Karpas-422 (cell line): ENCODE data around the gene SCFD2. TPM values are rescaled to one million over a fixed set of nuclear protein-coding genes. Genes with fewer than 3 reads are reported as not detected.
"Not testable (repeated sequence)": the region's sequence is repeated elsewhere in the genome, so short reads cannot be mapped to it uniquely, and the experiment has no call there.

ENCODE experiments used
- DNase-seq: peaks from one replicate; pipeline ENCODE4 v3.0.0-alpha.2; 2015
- H2AFZ ChIP-seq: fragments of 200-600 bp; sonication (generic); 2 replicates; pipeline ENCODE4 v1.6.1; 2014; ENCODE audit warnings: antibody characterized with exemption, low read length, mixed read lengths
- H3K27ac ChIP-seq: fragments of 200-600 bp; sonication (generic); 2 replicates; pipeline ENCODE4 v1.5.1; 2014; ENCODE audit warnings: mild to moderate bottlenecking, low read length, moderate library complexity
- H3K27me3 ChIP-seq: fragments of 200-600 bp; sonication (generic); 2 replicates; pipeline ENCODE4 v1.6.1; 2014; ENCODE audit warnings: low read length, mixed read lengths
- H3K36me3 ChIP-seq: fragments of 200-600 bp; sonication (generic); 2 replicates; pipeline ENCODE4 v1.6.1; 2014; ENCODE audit warnings: low read length, mixed read lengths; ENCODE audit not compliant: insufficient read depth
- H3K4me1 ChIP-seq: fragments of 200-600 bp; sonication (generic); 2 replicates; pipeline ENCODE4 v1.6.1; 2014; ENCODE audit warnings: mild to moderate bottlenecking, low read length, mixed read lengths
- H3K4me2 ChIP-seq: fragments of 200-600 bp; sonication (generic); 2 replicates; pipeline ENCODE4 v1.6.1; 2014; ENCODE audit warnings: low read length, low read depth, mild to moderate bottlenecking; ENCODE audit not compliant: poor library complexity, severe bottlenecking
- H3K4me3 ChIP-seq: fragments of 200-600 bp; sonication (generic); 2 replicates; pipeline ENCODE4 v1.5.1; 2014; ENCODE audit warnings: mild to moderate bottlenecking, antibody characterized with exemption, low read length, mixed read lengths
- H3K79me2 ChIP-seq: fragments of 200-600 bp; sonication (generic); 2 replicates; pipeline ENCODE4 v1.6.1; 2014; ENCODE audit warnings: mild to moderate bottlenecking, low read length, mixed read lengths
- H3K9ac ChIP-seq: fragments of 200-600 bp; sonication (generic); 2 replicates; pipeline ENCODE4 v1.6.0; 2014; ENCODE audit warnings: low read length
- H3K9me2 ChIP-seq: fragments of 200-600 bp; sonication (generic), shearing (Covaris generic); replicated peaks from 2 replicates; pipeline ENCODE4 v1.6.0; 2014; ENCODE audit warnings: mild to moderate bottlenecking, low read length, moderate library complexity; ENCODE audit not compliant: insufficient read depth
- H3K9me3 ChIP-seq: fragments of 300-700, 200-600 bp; sonication (generic); 2 replicates; pipeline ENCODE4 v1.6.1; 2014; ENCODE audit warnings: low read length, mixed read lengths
- H4K20me1 ChIP-seq: fragments of 200-600 bp; sonication (generic); 2 replicates; pipeline ENCODE4 v1.6.1; 2014; ENCODE audit warnings: mild to moderate bottlenecking, antibody characterized with exemption, low read length, low read depth; ENCODE audit not compliant: insufficient read depth
- total RNA-seq: library from RNA; depleted of rRNA; stranded (reverse); fragments of >200 nt; shearing (Covaris generic); gene quantifications from 2 replicates; pipeline ENCODE4 v1.2.3, GENCODE V29; 2014; ENCODE audit warnings: low replicate concordance

The SCFD2 gene
- total RNA-seq, 1 experiment from 2014 or later, result 28.5 TPM

GRCh38 chr4:53044651-53044960 lies 321.3 kb downstream of the SCFD2 start:
- peak; percentile 4 for DNase-seq
- Histone ChIP-seq H3K79me2 (no peaks in the 10 kb centered on the region), H2AFZ (no peak overlapping the region), H3K4me2 (no peak overlapping the region), H3K9me3 (no peaks in the 10 kb centered on the region), H3K27ac (no peak overlapping the region), H3K4me3 (no peak overlapping the region), H3K27me3 (no peaks in the 10 kb centered on the region), H3K4me1 (no peaks in the 10 kb centered on the region), H3K36me3 (no peaks in the 10 kb centered on the region), H3K9me2 (no peaks in the 10 kb centered on the region), H3K9ac (no peak overlapping the region), H4K20me1 (no peaks in the 10 kb centered on the region)

- H3K9me3 ChIP-seq, result no peaks in the 10 kb centered on the region
- no peak overlapping the region for H2AFZ ChIP-seq
- H3K4me3 ChIP-seq, result no peak overlapping the region
- H3K4me1 ChIP-seq, result no peaks in the 10 kb centered on the region
- H3K4me2 ChIP-seq, result no peak overlapping the region
- no peak overlapping the region for H3K9ac ChIP-seq
- H3K9me2 ChIP-seq, result no peaks in the 10 kb centered on the region
- H4K20me1 ChIP-seq, result no peaks in the 10 kb centered on the region
- no peaks in the 10 kb centered on the region for H3K27me3 ChIP-seq
- no peaks in the 10 kb centered on the region for H3K79me2 ChIP-seq
- no peaks in the 10 kb centered on the region for H3K36me3 ChIP-seq
- peak; percentile 30 for DNase-seq
- no peak overlapping the region for H3K27ac ChIP-seq
Measured at GRCh38 chr4:53043891-53044650, 321.8 kb downstream of the SCFD2 start.

- H3K4me2 ChIP-seq, result no peak overlapping the region
- H4K20me1 ChIP-seq, result no peaks in the 10 kb centered on the region
- H3K4me3 ChIP-seq, result no peak overlapping the region
- no peaks in the 10 kb centered on the region for H3K79me2 ChIP-seq
- no peaks in the 10 kb centered on the region for H3K4me1 ChIP-seq
- H3K27me3 ChIP-seq, result no peaks in the 10 kb centered on the region
- no peaks in the 10 kb centered on the region for H3K9me3 ChIP-seq
- H3K36me3 ChIP-seq, result no peaks in the 10 kb centered on the region
- H3K9me2 ChIP-seq, result no peaks in the 10 kb centered on the region
- DNase-seq, result peak; percentile 27
- no peak overlapping the region for H3K9ac ChIP-seq
- no peak overlapping the region for H2AFZ ChIP-seq
- H3K27ac ChIP-seq, result no peak overlapping the region
Measured at GRCh38 chr4:53043055-53043454, 322.8 kb downstream of the SCFD2 start.

DNA sequence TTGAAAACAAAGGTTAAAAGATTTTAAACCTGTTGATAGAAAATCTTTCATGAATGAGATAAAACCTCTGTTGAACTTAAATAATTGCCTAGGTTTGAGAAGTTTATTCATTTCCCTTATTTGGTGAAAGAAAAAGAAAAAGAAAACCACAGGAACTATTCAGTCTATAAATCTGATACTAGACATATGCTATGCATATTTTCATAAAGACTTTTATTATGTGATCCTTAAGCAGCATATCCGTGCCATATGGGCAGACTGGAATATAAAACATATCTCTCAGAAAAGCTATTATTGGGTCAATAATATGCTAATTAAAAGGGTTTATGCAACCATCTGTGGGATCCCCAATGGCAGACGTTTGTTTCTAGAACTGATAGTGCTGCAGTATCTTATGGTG lies 325.0 kb downstream of the SCFD2 start:
- H2AFZ ChIP-seq, result no peak overlapping the region
- H3K27ac ChIP-seq, result no peak overlapping the region
- no peaks in the 10 kb centered on the region for H4K20me1 ChIP-seq
- no peaks in the 10 kb centered on the region for H3K9me3 ChIP-seq
- no peak overlapping the region for H3K9ac ChIP-seq
- H3K27me3 ChIP-seq, result no peaks in the 10 kb centered on the region
- no peak overlapping the region for H3K4me3 ChIP-seq
- no peaks in the 10 kb centered on the region for H3K4me1 ChIP-seq
- no peaks in the 10 kb centered on the region for H3K9me2 ChIP-seq
- no peaks in the 10 kb centered on the region for H3K79me2 ChIP-seq
- H3K4me2 ChIP-seq, result no peak overlapping the region
- H3K36me3 ChIP-seq, result no peaks in the 10 kb centered on the region
- DNase-seq, result no peak

- no peaks in the 10 kb centered on the region for H3K79me2 ChIP-seq
- H3K9me3 ChIP-seq, result no peaks in the 10 kb centered on the region
- no peaks in the 10 kb centered on the region for H4K20me1 ChIP-seq
- H3K27ac ChIP-seq, result no peak overlapping the region
- H3K9me2 ChIP-seq, result no peaks in the 10 kb centered on the region
- H3K27me3 ChIP-seq, result no peaks in the 10 kb centered on the region
- no peak overlapping the region for H3K4me2 ChIP-seq
- no peak overlapping the region for H3K9ac ChIP-seq
- H3K36me3 ChIP-seq, result no peaks in the 10 kb centered on the region
- no peak overlapping the region for H3K4me3 ChIP-seq
- peak; percentile 24 for DNase-seq
- no peak overlapping the region for H2AFZ ChIP-seq
- H3K4me1 ChIP-seq, result no peaks in the 10 kb centered on the region
Measured at GRCh38 chr4:53040459-53040815, 325.4 kb downstream of the SCFD2 start.

DNA sequence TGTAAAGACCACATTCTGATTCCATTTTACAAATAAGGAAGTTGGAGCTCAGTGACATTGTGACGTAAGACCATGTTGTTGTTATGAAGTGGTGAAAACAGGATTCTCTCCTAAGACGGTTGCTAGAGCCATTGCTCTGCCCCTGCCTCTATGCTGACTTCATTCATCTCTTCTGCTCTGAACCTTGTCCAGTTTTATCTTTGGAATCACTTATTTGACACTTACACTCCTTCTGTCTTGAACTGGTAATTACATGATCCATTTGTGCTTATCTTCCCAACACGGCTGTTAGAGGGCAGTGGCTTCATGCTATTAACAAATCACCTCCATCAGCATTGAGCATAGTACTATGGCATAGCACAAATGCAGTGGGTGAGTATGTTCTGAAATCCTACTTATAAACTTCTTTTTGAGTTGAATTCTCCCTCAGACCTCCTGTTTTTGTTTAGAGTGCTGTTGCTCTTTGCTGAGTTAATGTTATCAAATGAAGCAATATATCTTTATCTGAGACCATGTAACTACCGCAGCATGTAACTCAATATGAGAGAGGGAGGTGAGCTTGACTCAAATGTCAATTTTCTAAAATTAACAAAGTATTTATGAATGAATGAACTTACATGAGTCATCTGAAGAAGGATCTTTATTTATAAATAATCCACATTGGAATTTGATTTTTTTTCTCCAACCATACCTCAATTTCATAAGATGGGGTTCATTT lies 326.0 kb downstream of the SCFD2 start:
- H3K4me1 ChIP-seq, result no peaks in the 10 kb centered on the region
- no peak overlapping the region for H3K9ac ChIP-seq
- no peaks in the 10 kb centered on the region for H3K9me2 ChIP-seq
- peak; percentile 31 for DNase-seq
- H3K27ac ChIP-seq, result no peak overlapping the region
- no peaks in the 10 kb centered on the region for H3K9me3 ChIP-seq
- no peak overlapping the region for H2AFZ ChIP-seq
- H4K20me1 ChIP-seq, result no peaks in the 10 kb centered on the region
- H3K4me2 ChIP-seq, result no peak overlapping the region
- H3K36me3 ChIP-seq, result no peaks in the 10 kb centered on the region
- H3K4me3 ChIP-seq, result no peak overlapping the region
- H3K27me3 ChIP-seq, result no peaks in the 10 kb centered on the region
- no peaks in the 10 kb centered on the region for H3K79me2 ChIP-seq

DNA sequence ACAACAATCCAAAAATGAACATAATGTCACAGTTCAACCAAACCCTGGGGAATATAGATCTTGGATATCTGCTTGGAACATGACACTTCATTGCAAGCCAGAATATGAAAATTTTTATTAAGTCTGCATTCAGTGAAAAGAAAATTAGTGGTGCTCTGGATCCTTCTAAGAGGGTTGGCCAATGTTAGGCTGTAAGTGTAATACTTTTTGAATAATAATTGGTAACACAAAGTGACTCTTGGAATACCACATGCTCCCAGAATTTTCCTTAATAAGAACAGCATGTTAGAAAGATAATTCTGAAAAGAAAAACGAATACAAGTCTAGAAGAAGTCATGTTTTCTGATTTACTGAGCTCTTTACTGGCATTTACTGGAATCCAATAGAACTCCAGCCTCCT lies 328.0 kb downstream of the SCFD2 start:
- no peak overlapping the region for H3K9ac ChIP-seq
- H3K9me3 ChIP-seq, result no peaks in the 10 kb centered on the region
- DNase-seq, result peak; percentile 6
- no peaks in the 10 kb centered on the region for H3K36me3 ChIP-seq
- no peak overlapping the region for H3K4me2 ChIP-seq
- H4K20me1 ChIP-seq, result no peaks in the 10 kb centered on the region
- H3K4me1 ChIP-seq, result no peaks in the 10 kb centered on the region
- H3K4me3 ChIP-seq, result no peak overlapping the region
- no peak overlapping the region for H2AFZ ChIP-seq
- H3K79me2 ChIP-seq, result no peaks in the 10 kb centered on the region
- no peaks in the 10 kb centered on the region for H3K9me2 ChIP-seq
- no peak overlapping the region for H3K27ac ChIP-seq
- H3K27me3 ChIP-seq, result no peaks in the 10 kb centered on the region

DNA sequence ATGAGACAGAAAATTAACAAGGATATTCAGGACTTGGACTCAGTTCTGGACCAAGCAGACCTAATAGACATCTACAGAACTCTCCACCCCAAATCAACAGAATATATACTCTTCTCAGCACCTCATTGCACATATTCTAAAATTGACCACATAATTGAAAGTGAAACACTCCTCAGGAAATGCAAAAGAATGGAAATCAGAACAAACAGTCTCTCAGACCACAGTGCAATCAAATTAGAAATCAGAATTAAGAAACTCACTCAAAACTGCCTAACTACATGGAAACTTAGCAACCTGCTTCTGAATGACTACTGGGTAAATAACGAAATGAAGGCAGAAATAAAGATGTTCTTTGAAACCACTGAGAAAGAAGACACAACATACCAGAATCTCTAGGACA lies 333.0 kb downstream of the SCFD2 start:
- H2AFZ ChIP-seq, H3K27me3 ChIP-seq, H3K9me2 ChIP-seq, H3K9ac ChIP-seq, H3K4me1 ChIP-seq, H3K27ac ChIP-seq, H3K4me3 ChIP-seq, H3K79me2 ChIP-seq, H4K20me1 ChIP-seq, DNase-seq, H3K4me2 ChIP-seq, H3K9me3 ChIP-seq, H3K36me3 ChIP-seq: not testable (repeated sequence)
